Tibial nerve (tissue), 3 donors: ENCODE measurements around the gene MYNN.

Experiments used
- POLR2A ChIP-seq, 2 donors: fragments of 450-650 bp; IDR thresholded peaks; one replicate each; pipeline ENCODE4 v1.6.1; 2017; ENCODE audit warnings: antibody characterized with exemption in 2 of 2, mild to moderate bottlenecking in 2 of 2, moderate library complexity in 2 of 2
- TF ChIP-seq, protein P1 (sequence below), 5 experiments: fragments of 200-600 bp in 3 of 5; fragments of 450-650 bp in 2 of 5; sonication (generic) in 3 of 5; IDR thresholded peaks; one replicate each; pipeline ENCODE4 v1.5.1; 2016 to 2019; ENCODE audit warnings: antibody characterized with exemption in 5 of 5, mild to moderate bottlenecking in 3 of 5, moderate library complexity in 2 of 5

DNA sequence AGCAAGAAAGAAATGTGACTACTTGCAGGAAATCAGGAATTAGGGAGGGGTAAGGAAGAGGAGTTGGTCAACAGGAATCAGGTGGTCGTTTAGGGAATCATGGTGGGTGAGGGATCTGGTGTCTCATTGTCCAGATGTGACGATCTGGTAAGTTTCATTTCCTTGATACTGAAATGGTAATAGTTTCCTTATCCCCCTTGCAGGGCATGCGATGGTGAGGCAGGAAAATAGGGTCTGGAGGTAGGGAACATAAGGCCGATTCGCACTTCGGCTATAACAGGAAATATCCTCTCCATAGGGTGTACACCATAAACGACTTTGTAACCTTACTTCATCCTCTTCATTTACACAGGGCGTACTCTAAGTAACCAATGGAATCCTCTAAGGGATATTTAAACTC is 40.1 kb downstream of the MYNN start:
- TF ChIP-seq, protein P1, sequence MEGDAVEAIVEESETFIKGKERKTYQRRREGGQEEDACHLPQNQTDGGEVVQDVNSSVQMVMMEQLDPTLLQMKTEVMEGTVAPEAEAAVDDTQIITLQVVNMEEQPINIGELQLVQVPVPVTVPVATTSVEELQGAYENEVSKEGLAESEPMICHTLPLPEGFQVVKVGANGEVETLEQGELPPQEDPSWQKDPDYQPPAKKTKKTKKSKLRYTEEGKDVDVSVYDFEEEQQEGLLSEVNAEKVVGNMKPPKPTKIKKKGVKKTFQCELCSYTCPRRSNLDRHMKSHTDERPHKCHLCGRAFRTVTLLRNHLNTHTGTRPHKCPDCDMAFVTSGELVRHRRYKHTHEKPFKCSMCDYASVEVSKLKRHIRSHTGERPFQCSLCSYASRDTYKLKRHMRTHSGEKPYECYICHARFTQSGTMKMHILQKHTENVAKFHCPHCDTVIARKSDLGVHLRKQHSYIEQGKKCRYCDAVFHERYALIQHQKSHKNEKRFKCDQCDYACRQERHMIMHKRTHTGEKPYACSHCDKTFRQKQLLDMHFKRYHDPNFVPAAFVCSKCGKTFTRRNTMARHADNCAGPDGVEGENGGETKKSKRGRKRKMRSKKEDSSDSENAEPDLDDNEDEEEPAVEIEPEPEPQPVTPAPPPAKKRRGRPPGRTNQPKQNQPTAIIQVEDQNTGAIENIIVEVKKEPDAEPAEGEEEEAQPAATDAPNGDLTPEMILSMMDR (IDR thresholded peaks at IDR 0.05) = no peak
- no peak for TF ChIP-seq POLR2A (IDR thresholded peaks at IDR 0.05)
